GM12878 (cell line): Measurements from ENCODE around the gene MCM9. TPM values are rescaled to one million over a fixed set of nuclear protein-coding genes. Genes with fewer than 3 reads are reported as not detected.

Experiments used
- ASH2L ChIP-seq: fragments of 300-600, 200-600 bp; sonication (generic); IDR thresholded peaks from 2 replicates; pipeline ENCODE4 v1.6.1; 2017; ENCODE audit warnings: low read depth, mild to moderate bottlenecking, borderline replicate concordance
- ATF3 ChIP-seq: IDR thresholded peaks from 2 replicates; pipeline ENCODE4 v1.6.1; 2011; ENCODE audit warnings: low read depth, mild to moderate bottlenecking, low read length, moderate library complexity, borderline replicate concordance; ENCODE audit errors: extremely low read depth
- BCL11A ChIP-seq: IDR thresholded peaks from 2 replicates; pipeline ENCODE4 v1.6.1; 2011; ENCODE audit warnings: low read depth, low read length
- CHD2 ChIP-seq: IDR thresholded peaks from 2 replicates; pipeline ENCODE4 v1.6.1; 2011; ENCODE audit warnings: low read depth, low read length, improper control_type of control experiment, borderline replicate concordance
- ELK1 ChIP-seq: IDR thresholded peaks from 2 replicates; pipeline ENCODE4 v1.6.1; 2012; ENCODE audit warnings: low read depth, low read length, improper control_type of control experiment
- EZH2 ChIP-seq: IDR thresholded peaks from 2 replicates; pipeline ENCODE4 v1.6.1; 2012; ENCODE audit warnings: low read depth, mild to moderate bottlenecking, control low read depth, inconsistent platforms, low read length, borderline replicate concordance; ENCODE audit not compliant: control insufficient read depth
- GABPA ChIP-seq: IDR thresholded peaks from 2 replicates; pipeline ENCODE4 v1.6.1; 2014; ENCODE audit warnings: antibody characterized with exemption, low read depth, mild to moderate bottlenecking, inconsistent platforms
- HSF1 ChIP-seq: fragments of 150-350 bp; IDR thresholded peaks from 2 replicates; pipeline ENCODE4 v1.6.1; 2014; ENCODE audit warnings: mild to moderate bottlenecking, low read depth, low read length
- IKZF1 ChIP-seq: fragments of 450-650 bp; conservative IDR thresholded peaks from 2 replicates; pipeline ENCODE4 v1.6.1; 2017; ENCODE audit warnings: antibody characterized with exemption, mild to moderate bottlenecking
- MEF2A ChIP-seq: IDR thresholded peaks from 2 replicates; pipeline ENCODE4 v1.6.1; 2011; ENCODE audit warnings: low read depth, mild to moderate bottlenecking, low read length, moderate library complexity; ENCODE audit not compliant: insufficient read depth
- MTA3 ChIP-seq: IDR thresholded peaks from 2 replicates; pipeline ENCODE4 v1.6.1; 2012; ENCODE audit warnings: low read length, inconsistent platforms, borderline replicate concordance
- NFIC ChIP-seq: IDR thresholded peaks from 2 replicates; pipeline ENCODE4 v1.6.1; 2012; ENCODE audit warnings: low read depth, mild to moderate bottlenecking, inconsistent platforms, low read length, moderate library complexity
- NFXL1 ChIP-seq: fragments of 450-650 bp; IDR thresholded peaks from 2 replicates; pipeline ENCODE4 v1.6.1; 2017; ENCODE audit warnings: antibody characterized with exemption, mild to moderate bottlenecking, borderline replicate concordance
- NKRF ChIP-seq: fragments of 450-650 bp; conservative IDR thresholded peaks from 2 replicates; pipeline ENCODE4 v1.6.1; 2017; ENCODE audit warnings: mild to moderate bottlenecking, moderate library complexity
- POLR2AphosphoS2 ChIP-seq: IDR thresholded peaks from 2 replicates; pipeline ENCODE4 v1.6.1; 2011; ENCODE audit warnings: low read depth, mild to moderate bottlenecking, low read length, improper control_type of control experiment, moderate library complexity
- RAD21 ChIP-seq: IDR thresholded peaks from 2 replicates; pipeline ENCODE4 v1.6.1; 2011; ENCODE audit warnings: mild to moderate bottlenecking, low read depth, low read length, moderate library complexity; ENCODE audit not compliant: insufficient read depth
- RELA ChIP-seq: fragments of 450-650 bp; IDR thresholded peaks from 2 replicates; pipeline ENCODE4 v1.8.0; 2014; ENCODE audit warnings: borderline replicate concordance; ENCODE audit not compliant: partially characterized antibody
- SIN3A ChIP-seq: IDR thresholded peaks from 2 replicates; pipeline ENCODE4 v1.6.1; 2012; ENCODE audit warnings: low read depth, low read length, improper control_type of control experiment
- SMARCA5 ChIP-seq: fragments of 450-650 bp; IDR thresholded peaks from 2 replicates; pipeline ENCODE4 v1.6.1; 2017; ENCODE audit warnings: mild to moderate bottlenecking
- TAF1 ChIP-seq: IDR thresholded peaks from 2 replicates; pipeline ENCODE4 v1.6.1; 2011; ENCODE audit warnings: mild to moderate bottlenecking, low read depth, low read length, borderline replicate concordance
- TARDBP ChIP-seq: IDR thresholded peaks from 2 replicates; pipeline ENCODE4 v1.6.1; 2016; ENCODE audit warnings: borderline replicate concordance
- TCF3 ChIP-seq: IDR thresholded peaks from 2 replicates; pipeline ENCODE4 v1.6.1; 2012; ENCODE audit warnings: low read depth, mild to moderate bottlenecking, low read length, borderline replicate concordance; ENCODE audit not compliant: insufficient read depth
- YBX1 ChIP-seq: fragments of 450-650 bp; IDR thresholded peaks from 2 replicates; pipeline ENCODE4 v1.6.1; 2016; ENCODE audit warnings: antibody characterized with exemption
- ZBED1 ChIP-seq: IDR thresholded peaks from 2 replicates; pipeline ENCODE4 v1.6.1; 2016; ENCODE audit warnings: borderline replicate concordance
- ZNF217 ChIP-seq: fragments of 450-650 bp; IDR thresholded peaks from 2 replicates; pipeline ENCODE4 v1.6.1; 2017; ENCODE audit warnings: antibody characterized with exemption, mild to moderate bottlenecking
- polyA plus RNA-seq, 11 experiments: library from polyadenylated mRNA; depleted of rRNA in 4 of 11; unstranded in 6 of 11; stranded (reverse) in 5 of 11; fragments of >200 nt; fragmentation: Nextera tagmentation in 4 of 11; fragmentation: Illumina TruSeq in 1 of 11; extraction: Ambion mirVana in 4 of 11; extraction: Trizol in 1 of 11; gene quantifications; 1 replicate in 1 of 11; 2 replicates in 10 of 11; pipeline versions ENCODE4 v1.2.1 to v1.2.3, GENCODE V29; 2011 to 2016; ENCODE audit warnings: inconsistent platforms in 2 of 11, missing spikeins in 2 of 11, low read depth in 1 of 11
- total RNA-seq, 4 experiments: library from RNA; depleted of rRNA in 3 of 4; stranded (reverse); fragments of >200 nt in 3 of 4; fragmentation: Illumina TruSeq in 1 of 4; extraction: Trizol in 1 of 4; gene quantifications; 2 replicates each; pipeline versions ENCODE4 v1.2.1 to v1.2.3, GENCODE V29; 2013 to 2021

The MCM9 gene
- total and polyA plus RNA-seq, 10 of the 15 experiments (the other 5 are each of a cell fraction or from before 2014, with no cell fraction given), result 3.4 to 18.5 (median 9.7) TPM

- TF ChIP-seq RELA (no peak), HSF1 (no peak), TARDBP (peak; percentile 33; the same call in 1 of the 2 replicates), RAD21 (no peak), EZH2 (no peak), NFXL1 (no peak), MTA3 (no peak; the same call in 1 of the 2 replicates), MEF2A (0 out of 2 replicates have a peak, but pooled peaks have one; percentile 9), IKZF1 (peak; percentile 54), GABPA (no peak), SIN3A (0 out of 2 replicates have a peak, but pooled peaks have one; percentile 54), BCL11A (no peak), ZBED1 (no peak), ELK1 (no peak), YBX1 (no peak), TCF3 (0 out of 2 replicates have a peak, but pooled peaks have one; percentile 6), ATF3 (no peak), TAF1 (peak; percentile 79; the same call in 1 of the 2 replicates), CHD2 (no peak), NKRF (0 out of 2 replicates have a peak, but pooled peaks have one; percentile 61), POLR2AphosphoS2 (no peak), ZNF217 (no peak), SMARCA5 (no peak), NFIC (no peak), ASH2L (peak; percentile 74; the same call in 1 of the 2 replicates)
These were observed 40.3 kb downstream of the MCM9 start (continued) for GRCh38 chr6:118894425-118895260.
